GM23248 (cell line): ENCODE results near the gene SNAP25. TPM values are rescaled to one million over a fixed set of nuclear protein-coding genes. Genes with fewer than 3 reads are reported as not detected.

Experiments
- DNase-seq: peaks from one replicate; pipeline ENCODE4 v3.0.0-alpha.2; 2015
- H2AFZ ChIP-seq: fragments of 200-600 bp; sonication (generic); 2 replicates; pipeline ENCODE4 v1.6.1; 2016; ENCODE audit warnings: antibody characterized with exemption
- H3F3A ChIP-seq: fragments of 200-600 bp; sonication (generic); 2 replicates; pipeline ENCODE4 v1.6.1; 2016; ENCODE audit warnings: mild to moderate bottlenecking, antibody characterized with exemption, mixed run types; ENCODE audit not compliant: insufficient read depth
- H3K27ac ChIP-seq: fragments of 200-600 bp; sonication (generic); 2 replicates; pipeline ENCODE4 v1.5.1; 2016; ENCODE audit warnings: mild to moderate bottlenecking
- H3K27me3 ChIP-seq: fragments of 200-600 bp; sonication (generic); replicated peaks from 2 replicates; pipeline ENCODE4 v1.6.1; 2016; ENCODE audit warnings: mild to moderate bottlenecking; ENCODE audit not compliant: insufficient read depth
- H3K36me3 ChIP-seq: fragments of 200-600 bp; sonication (generic); 2 replicates; pipeline ENCODE4 v1.6.1; 2016; ENCODE audit warnings: low read depth, mild to moderate bottlenecking
- H3K4me1 ChIP-seq: fragments of 200-600 bp; sonication (generic); 2 replicates; pipeline ENCODE4 v1.6.1; 2016; ENCODE audit warnings: mild to moderate bottlenecking; ENCODE audit not compliant: insufficient read depth
- H3K4me2 ChIP-seq: fragments of 200-600 bp; sonication (generic); one replicate; pipeline ENCODE4 v1.6.1; 2016; ENCODE audit warnings: mild to moderate bottlenecking; ENCODE audit not compliant: unreplicated experiment
- H3K4me3 ChIP-seq: fragments of 200-600 bp; sonication (generic); 2 replicates; pipeline ENCODE4 v1.5.1; 2016; ENCODE audit warnings: mild to moderate bottlenecking
- H3K79me2 ChIP-seq: fragments of 200-600 bp; sonication (generic); 2 replicates; pipeline ENCODE4 v1.6.1; 2016; ENCODE audit warnings: mild to moderate bottlenecking; ENCODE audit not compliant: insufficient read depth
- H3K9ac ChIP-seq: fragments of 200-600 bp; sonication (generic); 2 replicates; pipeline ENCODE4 v1.6.1; 2016; ENCODE audit warnings: mild to moderate bottlenecking
- H3K9me2 ChIP-seq: fragments of 200-600 bp; sonication (generic); 2 replicates; pipeline ENCODE4 v1.6.1; 2016; ENCODE audit warnings: mixed run types, mild to moderate bottlenecking, moderate library complexity; ENCODE audit not compliant: insufficient read depth
- H3K9me3 ChIP-seq: fragments of 200-600 bp; sonication (generic); one replicate; pipeline ENCODE4 v1.6.1; 2017; ENCODE audit warnings: low read depth
- H4K20me1 ChIP-seq: fragments of 200-600 bp; sonication (generic); 2 replicates; pipeline ENCODE4 v1.6.0; 2016; ENCODE audit not compliant: insufficient read depth
- EZH2 ChIP-seq: fragments of 200-600 bp; sonication (generic); IDR thresholded peaks from 2 replicates; pipeline ENCODE4 v1.6.1; 2018; ENCODE audit warnings: antibody characterized with exemption, mild to moderate bottlenecking; ENCODE audit not compliant: insufficient read depth, poor library complexity, severe bottlenecking
- EZH2phosphoT487 ChIP-seq: fragments of 200-600 bp; sonication (generic); IDR thresholded peaks from 2 replicates; pipeline ENCODE4 v1.6.1; 2018; ENCODE audit warnings: antibody characterized with exemption, moderate library complexity, mild to moderate bottlenecking, low read depth; ENCODE audit not compliant: insufficient read depth
- WGBS, 2 experiments: methylation state at CpG; one replicate each; pipeline ENCODE4 v1.1.6; 2015 to 2017; ENCODE audit warnings: low lambda C conversion rate in 2 of 2, low coverage in 1 of 2; ENCODE audit errors: missing lambda C conversion rate in 2 of 2; 5-methylcytosine and 5-hydroxymethylcytosine counted together
- in situ Hi-C: fragments of 300-500 bp; cut with MboI; formaldehyde crosslinking; loops from 2 replicates; pipeline ENCODE4 v1.15.0; 2020
- polyA plus RNA-seq: library from polyadenylated mRNA; unstranded; fragments of >200 nt; fragmentation: Nextera tagmentation; extraction: Ambion mirVana; gene quantifications from 2 replicates; pipeline ENCODE4 v1.2.1, GENCODE V29; 2016
- total RNA-seq: library from RNA; depleted of rRNA; stranded (reverse); fragments of >200 nt; shearing (Covaris generic); gene quantifications from 2 replicates; pipeline ENCODE4 v1.2.3, GENCODE V29; 2014

SNAP25 gene
- total and polyA plus RNA-seq, 2 experiments from 2014 or later: 0.09 TPM; not detected in 1

- no peaks in the 10 kb centered on the region for H3K9me2 ChIP-seq
- no peak overlapping the region for H2AFZ ChIP-seq
- H3K79me2 ChIP-seq: no peaks in the 10 kb centered on the region
- peak overlapping the region; percentile 69 for H3K4me2 ChIP-seq
- WGBS, 2 experiments: 4 to 8% methylated on average over 3 of the region's 3 CpGs
- DNase-seq: peak; percentile 73
- in situ Hi-C loops: no loop called here
- TF ChIP-seq EZH2phosphoT487 (peak; percentile 98), EZH2 (no peak)
- H3K9ac ChIP-seq: no peak overlapping the region
- peaks cover 31% of the 10 kb centered on the region; the same call in 1 of the 2 replicates for H3K27me3 ChIP-seq
- peaks cover 43% of the 10 kb centered on the region for H3K4me1 ChIP-seq
- peak overlapping the region; percentile 18; the same call in 1 of the 2 replicates for H3K27ac ChIP-seq
- no peaks in the 10 kb centered on the region for H4K20me1 ChIP-seq
- H3F3A ChIP-seq: peaks cover 30% of the 10 kb centered on the region
- no peaks in the 10 kb centered on the region for H3K9me3 ChIP-seq
- H3K4me3 ChIP-seq: peak overlapping the region; percentile 12
- no peaks in the 10 kb centered on the region for H3K36me3 ChIP-seq
These were observed 88.1 kb downstream of the SNAP25 start for GRCh38 chr20:10306440-10307358.

- no peaks in the 10 kb centered on the region for H3K9me2 ChIP-seq
- no peaks in the 10 kb centered on the region for H3K36me3 ChIP-seq
- peaks cover 25% of the 10 kb centered on the region; the same call in 1 of the 2 replicates for H3K27me3 ChIP-seq
- no peak overlapping the region for H3K9ac ChIP-seq
- no peak overlapping the region for H3K27ac ChIP-seq
- no peak overlapping the region for H2AFZ ChIP-seq
- no peak overlapping the region for H3K4me3 ChIP-seq
- peak; percentile 19 for DNase-seq
- H3K4me1 ChIP-seq: peaks cover 50% of the 10 kb centered on the region
- 36 to 49% methylated on average over 3 of the region's 3 CpGs for WGBS, 2 experiments
- H3F3A ChIP-seq: peaks cover 30% of the 10 kb centered on the region
- no peak for TF ChIP-seq EZH2phosphoT487
- no peak for TF ChIP-seq EZH2
- H3K9me3 ChIP-seq: no peaks in the 10 kb centered on the region
- no peaks in the 10 kb centered on the region for H3K79me2 ChIP-seq
- in situ Hi-C loops: no loop called here
- H3K4me2 ChIP-seq: peak overlapping the region; percentile 69
- no peaks in the 10 kb centered on the region for H4K20me1 ChIP-seq
These were observed 88.7 kb downstream of the SNAP25 start for GRCh38 chr20:10307359-10307735.

GRCh38 chr20:10308652-10309051 is 90.0 kb downstream of the SNAP25 start:
- Histone ChIP-seq H3K9me2 (no peaks in the 10 kb centered on the region), H3K36me3 (no peaks in the 10 kb centered on the region), H3K4me2 (peak overlapping the region; percentile 38), H3K4me1 (peaks cover 52% of the 10 kb centered on the region), H3K27ac (peak overlapping the region; percentile 32; the same call in 1 of the 2 replicates), H3F3A (peaks cover 30% of the 10 kb centered on the region), H4K20me1 (no peaks in the 10 kb centered on the region), H3K9ac (no peak overlapping the region), H3K79me2 (no peaks in the 10 kb centered on the region), H2AFZ (no peak overlapping the region), H3K9me3 (no peaks in the 10 kb centered on the region), H3K4me3 (no peak overlapping the region), H3K27me3 (peaks cover 17% of the 10 kb centered on the region; the same call in 1 of the 2 replicates)
- no peak for TF ChIP-seq EZH2phosphoT487
- no peak for TF ChIP-seq EZH2
- no peak for DNase-seq
- WGBS, 2 experiments: 73 to 88% methylated on average over 2 of the region's 2 CpGs
- in situ Hi-C loops: no loop called here

GRCh38 chr20:10309326-10309725 is 90.7 kb downstream of the SNAP25 start:
- Histone ChIP-seq H3K4me1 (peaks cover 58% of the 10 kb centered on the region), H3K9me2 (no peaks in the 10 kb centered on the region), H3F3A (peaks cover 30% of the 10 kb centered on the region), H3K36me3 (no peaks in the 10 kb centered on the region), H3K4me2 (peak overlapping the region; percentile 38), H2AFZ (no peak overlapping the region), H3K9me3 (no peaks in the 10 kb centered on the region), H3K27ac (peak overlapping the region; percentile 32; the same call in 1 of the 2 replicates), H4K20me1 (no peaks in the 10 kb centered on the region), H3K79me2 (no peaks in the 10 kb centered on the region), H3K9ac (no peak overlapping the region), H3K27me3 (peaks cover 17% of the 10 kb centered on the region; the same call in 1 of the 2 replicates), H3K4me3 (no peak overlapping the region)
- TF ChIP-seq EZH2phosphoT487 (peak; percentile 79), EZH2 (no peak)
- DNase-seq: peak; percentile 89
- 0 to 2% methylated on average over 2 of the region's 2 CpGs for WGBS, 2 experiments
- in situ Hi-C loops: no loop called here
